ENCODE data around the gene OR52E4.

Gene OR52E4

GRCh38 chr11:5892908-5893307, 12.5 kb downstream of the OR52E4 start, which contains the start of gene OR52E5:
Gene OR52E5, plus strand, starts transcription at chr11:5893208. Its CDS starts 7,569 bp downstream, at chr11:5900777.
- Mint-ChIP-seq H3K27me3 (peaks cover 3% of the 10 kb centered on the region), H3K36me3 (ENCODE audit: low read depth) (no peaks in the 10 kb centered on the region), H3K9me3 (no peaks in the 10 kb centered on the region), H3K4me1 (ENCODE audit: low read depth) (no peaks in the 10 kb centered on the region), H3K4me3 (no peak within 1 kb of the TSS), H3K27ac (no peak within 1 kb of the TSS)
- DNase-seq = no peak

GRCh38 chr11:5899534-5899933, 19.1 kb downstream of the OR52E4 start:
- H3K36me3 Mint-ChIP-seq (ENCODE audit: low read depth) = no peaks in the 10 kb centered on the region
- no peak overlapping the region for H3K4me3 Mint-ChIP-seq
- DNase-seq = no peak
- no peak overlapping the region for H3K27ac Mint-ChIP-seq
- H3K4me1 Mint-ChIP-seq (ENCODE audit: low read depth) = no peaks in the 10 kb centered on the region
- peaks cover 5% of the 10 kb centered on the region for H3K27me3 Mint-ChIP-seq
- H3K9me3 Mint-ChIP-seq = no peaks in the 10 kb centered on the region

- Mint-ChIP-seq H3K27me3 (peaks cover 51% of the 10 kb centered on the region), H3K36me3 (ENCODE audit: low read depth) (no peaks in the 10 kb centered on the region), H3K4me1 (ENCODE audit: low read depth) (no peaks in the 10 kb centered on the region), H3K9me3 (peaks cover 2% of the 10 kb centered on the region), H3K27ac (no peak overlapping the region), H3K4me3 (no peak overlapping the region)
- no peak for DNase-seq
Observed at GRCh38 chr11:5910540-5910939, 30.1 kb downstream of the OR52E4 start.

GRCh38 chr11:5922749-5923426, 42.5 kb downstream of the OR52E4 start:
- Mint-ChIP-seq H3K4me3 (no peak overlapping the region), H3K9me3 (peaks cover 21% of the 10 kb centered on the region), H3K36me3 (ENCODE audit: low read depth) (no peaks in the 10 kb centered on the region), H3K27me3 (no peaks in the 10 kb centered on the region), H3K4me1 (ENCODE audit: low read depth) (peaks cover 2% of the 10 kb centered on the region), H3K27ac (no peak overlapping the region)
- no peak for DNase-seq

- H3K27me3 Mint-ChIP-seq = no peaks in the 10 kb centered on the region
- no peak for DNase-seq
- H3K4me1 Mint-ChIP-seq (ENCODE audit: low read depth) = peaks cover 2% of the 10 kb centered on the region
- H3K27ac Mint-ChIP-seq = no peak overlapping the region
- no peak overlapping the region for H3K4me3 Mint-ChIP-seq
- no peaks in the 10 kb centered on the region for H3K36me3 Mint-ChIP-seq (ENCODE audit: low read depth)
- peaks cover 24% of the 10 kb centered on the region for H3K9me3 Mint-ChIP-seq
Observed at GRCh38 chr11:5923427-5923776, 43.0 kb downstream of the OR52E4 start.

- H3K27ac Mint-ChIP-seq = no peak overlapping the region
- DNase-seq = no peak
- H3K9me3 Mint-ChIP-seq = peaks cover 25% of the 10 kb centered on the region
- peaks cover 2% of the 10 kb centered on the region for H3K4me1 Mint-ChIP-seq (ENCODE audit: low read depth)
- no peaks in the 10 kb centered on the region for H3K27me3 Mint-ChIP-seq
- no peaks in the 10 kb centered on the region for H3K36me3 Mint-ChIP-seq (ENCODE audit: low read depth)
- no peak overlapping the region for H3K4me3 Mint-ChIP-seq
Observed at GRCh38 chr11:5923794-5924193, 43.4 kb downstream of the OR52E4 start.

- Mint-ChIP-seq H3K9me3 (peaks cover 24% of the 10 kb centered on the region), H3K27me3 (no peaks in the 10 kb centered on the region), H3K27ac (no peak overlapping the region), H3K4me1 (ENCODE audit: low read depth) (no peaks in the 10 kb centered on the region), H3K36me3 (ENCODE audit: low read depth) (no peaks in the 10 kb centered on the region), H3K4me3 (no peak overlapping the region)
- no peak for DNase-seq
Observed at GRCh38 chr11:5928271-5928670, 47.8 kb downstream of the OR52E4 start.

GRCh38 chr11:5928811-5929210, 48.4 kb downstream of the OR52E4 start:
- Mint-ChIP-seq H3K4me1 (ENCODE audit: low read depth) (no peaks in the 10 kb centered on the region), H3K27me3 (no peaks in the 10 kb centered on the region), H3K27ac (no peak overlapping the region), H3K4me3 (no peak overlapping the region), H3K9me3 (peaks cover 24% of the 10 kb centered on the region), H3K36me3 (ENCODE audit: low read depth) (no peaks in the 10 kb centered on the region)
- DNase-seq = no peak

GRCh38 chr11:5929571-5930368, 49.3 kb downstream of the OR52E4 start:
- no peak overlapping the region for H3K27ac Mint-ChIP-seq
- H3K4me1 Mint-ChIP-seq (ENCODE audit: low read depth) = no peaks in the 10 kb centered on the region
- DNase-seq = no peak
- no peak overlapping the region for H3K4me3 Mint-ChIP-seq
- peaks cover 17% of the 10 kb centered on the region for H3K9me3 Mint-ChIP-seq
- no peaks in the 10 kb centered on the region for H3K27me3 Mint-ChIP-seq
- H3K36me3 Mint-ChIP-seq (ENCODE audit: low read depth) = no peaks in the 10 kb centered on the region

- H3K27me3 Mint-ChIP-seq = no peaks in the 10 kb centered on the region
Observed at GRCh38 chr11:5930614-5931013, 50.2 kb downstream of the OR52E4 start.

GRCh38 chr11:5931061-5931460, 50.6 kb downstream of the OR52E4 start:
- no peaks in the 10 kb centered on the region for H3K4me1 Mint-ChIP-seq (ENCODE audit: low read depth)
- no peaks in the 10 kb centered on the region for H3K27me3 Mint-ChIP-seq
- DNase-seq = no peak
- H3K9me3 Mint-ChIP-seq = peaks cover 8% of the 10 kb centered on the region
- no peak overlapping the region for H3K27ac Mint-ChIP-seq
- no peak overlapping the region for H3K4me3 Mint-ChIP-seq
- no peaks in the 10 kb centered on the region for H3K36me3 Mint-ChIP-seq (ENCODE audit: low read depth)

More at GRCh38 chr11:5930614-5931013, 50.2 kb downstream of the OR52E4 start:
- DNase-seq = no peak
- no peaks in the 10 kb centered on the region for H3K4me1 Mint-ChIP-seq (ENCODE audit: low read depth)
- H3K27ac Mint-ChIP-seq = no peak overlapping the region
- no peak overlapping the region for H3K4me3 Mint-ChIP-seq
- no peaks in the 10 kb centered on the region for H3K36me3 Mint-ChIP-seq (ENCODE audit: low read depth)
- peaks cover 8% of the 10 kb centered on the region for H3K9me3 Mint-ChIP-seq

GRCh38 chr11:5932671-5933070, 52.2 kb downstream of the OR52E4 start:
- H3K4me1 Mint-ChIP-seq (ENCODE audit: low read depth) = no peaks in the 10 kb centered on the region
- peaks cover 5% of the 10 kb centered on the region for H3K9me3 Mint-ChIP-seq
- no peak for DNase-seq
- H3K4me3 Mint-ChIP-seq = no peak overlapping the region
- no peaks in the 10 kb centered on the region for H3K27me3 Mint-ChIP-seq
- H3K27ac Mint-ChIP-seq = no peak overlapping the region
- no peaks in the 10 kb centered on the region for H3K36me3 Mint-ChIP-seq (ENCODE audit: low read depth)

- peaks cover 5% of the 10 kb centered on the region for H3K9me3 Mint-ChIP-seq
- no peak overlapping the region for H3K27ac Mint-ChIP-seq
- H3K27me3 Mint-ChIP-seq = peaks cover 4% of the 10 kb centered on the region
- no peaks in the 10 kb centered on the region for H3K36me3 Mint-ChIP-seq (ENCODE audit: low read depth)
- H3K4me3 Mint-ChIP-seq = no peak overlapping the region
- DNase-seq = no peak
- H3K4me1 Mint-ChIP-seq (ENCODE audit: low read depth) = no peaks in the 10 kb centered on the region
Observed at GRCh38 chr11:5933116-5933515, 52.7 kb downstream of the OR52E4 start.

Data from activated T-cell treated with anti-CD3 and anti-CD28 coated beads, Interleukin-2, amount 50 U/mL, for 24 hours (primary cell).